K562 (cell line): ENCODE measurements around the gene KAT5. TPM values are rescaled to one million over a fixed set of nuclear protein-coding genes. Genes with fewer than 3 reads are reported as not detected.

Experiments used
- CBFB ChIP-seq: sonication (generic); formaldehyde crosslinking; IDR thresholded peaks from 2 replicates; pipeline ENCODE4 v1.4.0; 2020; ENCODE audit warnings: mild to moderate bottlenecking, missing genetic modification reagents
- CREB5 ChIP-seq: fragments of 250-450 bp; sonication (Bioruptor Pico); IDR thresholded peaks from 2 replicates; pipeline ENCODE4 v1.5.0; 2020; ENCODE audit warnings: mild to moderate bottlenecking
- CREM ChIP-seq: IDR thresholded peaks from 2 replicates; pipeline ENCODE4 v1.6.1; 2014; ENCODE audit warnings: antibody characterized with exemption, low read depth
- CUX1 ChIP-seq: fragments of 200-800 bp; sonication (Bioruptor generic); IDR thresholded peaks from 2 replicates; pipeline ENCODE4 v1.6.1; 2016; ENCODE audit warnings: missing genetic modification characterization, missing compliant biosample characterization
- EGR1 ChIP-seq: fragments of 450-650 bp; conservative IDR thresholded peaks from 2 replicates; pipeline ENCODE4 v1.6.1; 2017; ENCODE audit warnings: mild to moderate bottlenecking
- MAX ChIP-seq: sonication (generic); formaldehyde crosslinking; IDR thresholded peaks from 2 replicates; pipeline ENCODE4 v1.9.0; 2022; ENCODE audit warnings: mild to moderate bottlenecking, missing genetic modification reagents
- NR2C2 ChIP-seq, 2 experiments: fragments of 200-800 bp in 1 of 2; sonication (Bioruptor generic) in 1 of 2; sonication (generic) in 1 of 2; formaldehyde crosslinking in 1 of 2; IDR thresholded peaks; 2 replicates each; pipeline versions ENCODE4 v1.6.1 to v1.8.0; 2016 to 2022; ENCODE audit warnings: mild to moderate bottlenecking in 1 of 2, missing compliant biosample characterization in 1 of 2, missing genetic modification characterization in 1 of 2, missing genetic modification reagents in 1 of 2
- PHF20 ChIP-seq: fragments of 450-650 bp; IDR thresholded peaks from 2 replicates; pipeline ENCODE4 v1.6.1; 2018; ENCODE audit not compliant: partially characterized antibody
- POLR2AphosphoS5 ChIP-seq: IDR thresholded peaks from 2 replicates; pipeline ENCODE4 v1.6.1; 2011; ENCODE audit warnings: mild to moderate bottlenecking, low read depth, low read length, moderate library complexity; ENCODE audit not compliant: control insufficient read depth, insufficient read depth
- TFE3 ChIP-seq: fragments of 450-650 bp; formaldehyde crosslinking; IDR thresholded peaks from 2 replicates; pipeline ENCODE4 v1.4.0; 2020; ENCODE audit warnings: mild to moderate bottlenecking, mixed read lengths
- ZFX ChIP-seq: sonication (generic); formaldehyde crosslinking; IDR thresholded peaks from 2 replicates; pipeline ENCODE4 v1.8.0; 2022; ENCODE audit warnings: mild to moderate bottlenecking, missing genetic modification reagents, moderate library complexity
- ZNF212 ChIP-seq: fragments of 450-650 bp; formaldehyde crosslinking; IDR thresholded peaks from 2 replicates; pipeline ENCODE4 v1.4.0; 2020; ENCODE audit warnings: mild to moderate bottlenecking
- ZNF592 ChIP-seq: fragments of 450-650 bp; IDR thresholded peaks from 2 replicates; pipeline ENCODE4 v1.6.1; 2017; ENCODE audit warnings: antibody characterized with exemption, mild to moderate bottlenecking
- polyA plus RNA-seq, 8 experiments: library from polyadenylated mRNA; depleted of rRNA in 4 of 8; stranded (reverse) in 5 of 8; unstranded in 3 of 8; fragments of >200 nt; fragmentation: Nextera tagmentation in 2 of 8; fragmentation: Illumina TruSeq in 1 of 8; extraction: Ambion mirVana in 2 of 8; extraction: Trizol in 1 of 8; gene quantifications; 2 replicates each; pipeline versions ENCODE4 v1.2.1 to v1.2.3, GENCODE V29; 2011 to 2014; ENCODE audit warnings: inconsistent platforms in 1 of 8, missing spikeins in 1 of 8
- total RNA-seq, 7 experiments: library from RNA; depleted of rRNA in 6 of 7; stranded (reverse); fragments of >200 nt in 6 of 7; fragmentation: Illumina TruSeq in 2 of 7; extraction: Trizol in 2 of 7; gene quantifications; 2 replicates each; pipeline versions ENCODE4 v1.2.1 to v1.2.3, GENCODE V29; 2011 to 2021; ENCODE audit warnings: low replicate concordance in 1 of 7

Gene KAT5
- total and polyA plus RNA-seq, 9 of the 15 experiments (the other 6 are each of a cell fraction or from before 2014, with no cell fraction given) = 3.6 to 76.8 (median 52.7) TPM

- TF ChIP-seq CUX1 (CRISPR knock-in tag) = no peak
- TF ChIP-seq TFE3 = no peak
- no peak for TF ChIP-seq ZNF212
- peak; percentile 47 for TF ChIP-seq PHF20
- peak; percentile 68 for TF ChIP-seq POLR2AphosphoS5
- peak; percentile 99 for TF ChIP-seq ZFX
- peak; percentile 12; the same call in 1 of the 2 replicates for TF ChIP-seq ZNF592
- TF ChIP-seq CREM = peak; percentile 80
- TF ChIP-seq NR2C2 (CRISPR knock-in tag; IDR thresholded peaks at IDR 0.05) = peak; percentile 3; the same call in 1 of the 2 replicates
- peak; percentile 83 for TF ChIP-seq NR2C2 (tag; IDR thresholded peaks at IDR 0.05)
- TF ChIP-seq MAX = peak; percentile 52; the same call in 1 of the 2 replicates
- no peak for TF ChIP-seq CBFB (CRISPR knock-in tag)
- TF ChIP-seq EGR1 = no peak
- TF ChIP-seq CREB5 (CRISPR knock-in tag) = no peak
Observed at GRCh38 chr11:65662799-65663638, 49.0 kb upstream of the KAT5 start, which contains the start of gene RELA (continued).
